CD14-positive monocyte (primary cell): ENCODE data around the gene GREB1L. TPM values are rescaled to one million over a fixed set of nuclear protein-coding genes. Genes with fewer than 3 reads are reported as not detected.

Experiments used
- DNase-seq, 3 donors: peaks; one replicate each; pipeline ENCODE4 v3.0.0-alpha.2; 2011 to 2022
- H2AFZ ChIP-seq: 2 replicates; pipeline ENCODE4 v1.6.0; 2012; ENCODE audit warnings: mild to moderate bottlenecking, low read depth, low read length, inconsistent platforms; ENCODE audit not compliant: insufficient read depth, poor library complexity, severe bottlenecking
- H3K27ac ChIP-seq, 2 donors: 1 replicate in 1 of 2; 2 replicates in 1 of 2; pipeline ENCODE4 v1.5.1; 2012 to 2013; ENCODE audit warnings: low read length in 2 of 2, control low read depth in 1 of 2, inconsistent platforms in 1 of 2, low read depth in 1 of 2, mild to moderate bottlenecking in 1 of 2
- H3K27me3 ChIP-seq, 2 donors: one replicate each; pipeline versions ENCODE4 v1.6.0 to v1.6.1; 2011 to 2013; ENCODE audit warnings: low read length in 2 of 2; ENCODE audit not compliant: control insufficient read depth in 2 of 2, insufficient read depth in 2 of 2
- H3K36me3 ChIP-seq, 2 donors: replicated peaks in 1 of 2; 1 replicate in 1 of 2; 2 replicates in 1 of 2; pipeline versions ENCODE4 v1.5.1 to v1.6.1; 2012 to 2013; ENCODE audit warnings: low read length in 2 of 2, control low read depth in 1 of 2, inconsistent platforms in 1 of 2, mild to moderate bottlenecking in 1 of 2; ENCODE audit not compliant: insufficient read depth in 2 of 2, control insufficient read depth in 1 of 2
- H3K4me1 ChIP-seq, 2 donors: 1 replicate in 1 of 2; 2 replicates in 1 of 2; pipeline versions ENCODE4 v1.5.1 to v1.6.1; 2012 to 2013; ENCODE audit warnings: low read length in 2 of 2, control low read depth in 1 of 2, inconsistent platforms in 1 of 2, mild to moderate bottlenecking in 1 of 2, moderate library complexity in 1 of 2; ENCODE audit not compliant: insufficient read depth in 2 of 2, control insufficient read depth in 1 of 2
- H3K4me2 ChIP-seq: replicated peaks from 2 replicates; pipeline ENCODE3; 2012; ENCODE audit warnings: low read length, moderate library complexity, mild to moderate bottlenecking; ENCODE audit not compliant: poor library complexity, severe bottlenecking; ENCODE audit errors: extremely low read depth
- H3K4me3 ChIP-seq, 3 experiments: fragments of 200-600 bp in 1 of 3; sonication (generic) in 1 of 3; replicated peaks in 1 of 3; 1 replicate in 2 of 3; 2 replicates in 1 of 3; pipeline ENCODE4 v1.5.1; 2011 to 2013; ENCODE audit warnings: low read length in 3 of 3, mild to moderate bottlenecking in 3 of 3, control low read depth in 2 of 3, low read depth in 2 of 3, inconsistent platforms in 1 of 3, moderate library complexity in 1 of 3
- H3K79me2 ChIP-seq: 2 replicates; pipeline ENCODE4 v1.6.0; 2012; ENCODE audit warnings: mild to moderate bottlenecking, control low read depth, inconsistent platforms, low read length, moderate library complexity; ENCODE audit not compliant: insufficient read depth
- H3K9ac ChIP-seq: 2 replicates; pipeline ENCODE4 v1.6.0; 2017; ENCODE audit warnings: low read length, mild to moderate bottlenecking; ENCODE audit not compliant: insufficient read depth, poor library complexity, severe bottlenecking
- H3K9me3 ChIP-seq, 2 donors: replicated peaks in 1 of 2; 1 replicate in 1 of 2; 2 replicates in 1 of 2; pipeline versions ENCODE4 v1.5.1 to v1.6.1; 2012 to 2013; ENCODE audit warnings: low read length in 2 of 2, control low read depth in 1 of 2; ENCODE audit not compliant: control insufficient read depth in 1 of 2, insufficient read depth in 1 of 2
- H4K20me1 ChIP-seq: 2 replicates; pipeline ENCODE4 v1.6.0; 2012; ENCODE audit warnings: mild to moderate bottlenecking, low read length, control low read depth, moderate library complexity; ENCODE audit not compliant: insufficient read depth
- H3K27ac Mint-ChIP-seq, 7 donors: one replicate each; pipeline ENCODE4 v1.8.0; 2020; ENCODE audit warnings: mild to moderate bottlenecking in 7 of 7, mixed read lengths in 7 of 7, moderate library complexity in 6 of 7, inconsistent platforms in 2 of 7
- H3K27me3 Mint-ChIP-seq, 3 donors: one replicate each; pipeline ENCODE4 v1.8.0; 2021 to 2022; ENCODE audit warnings: low read depth in 3 of 3, mild to moderate bottlenecking in 3 of 3, mixed read lengths in 3 of 3, moderate library complexity in 3 of 3, inconsistent platforms in 1 of 3
- H3K36me3 Mint-ChIP-seq, 2 donors: one replicate each; pipeline ENCODE4 v1.8.0; 2020; ENCODE audit warnings: mixed read lengths in 2 of 2, inconsistent platforms in 1 of 2, mild to moderate bottlenecking in 1 of 2
- H3K4me1 Mint-ChIP-seq: one replicate; pipeline ENCODE4 v1.8.0; 2020; ENCODE audit warnings: mild to moderate bottlenecking, mixed read lengths
- H3K4me3 Mint-ChIP-seq, 2 donors: one replicate each; pipeline ENCODE4 v1.8.0; 2020; ENCODE audit warnings: mild to moderate bottlenecking in 2 of 2, mixed read lengths in 2 of 2, moderate library complexity in 1 of 2
- H3K9me3 Mint-ChIP-seq, 7 donors: one replicate each; pipeline ENCODE4 v1.8.0; 2020 to 2022; ENCODE audit warnings: mixed read lengths in 7 of 7, mild to moderate bottlenecking in 6 of 7, moderate library complexity in 6 of 7, inconsistent platforms in 2 of 7
- CTCF ChIP-seq: fragments of 200-600 bp; IDR thresholded peaks from one replicate; pipeline ENCODE4 v1.8.0; 2022; ENCODE audit warnings: antibody characterized with exemption, mild to moderate bottlenecking
- WGBS: methylation state at CpG from one replicate; pipeline ENCODE4 v1.1.5; 2013; ENCODE audit warnings: missing lambda C conversion rate; ENCODE audit not compliant: insufficient coverage; 5-methylcytosine and 5-hydroxymethylcytosine counted together
- intact Hi-C, 2 donors: fragments of 100-400 bp; cut with micrococcal nuclease; formaldehyde crosslinking; loops; one replicate each; pipeline versions ENCODE4 v1.15.0 to v1.15.1; 2023
- polyA plus RNA-seq, 3 donors: library from polyadenylated mRNA; depleted of rRNA in 1 of 3; unstranded in 2 of 3; stranded (reverse) in 1 of 3; fragments of 300-500 nt in 2 of 3; fragments of >200 nt in 1 of 3; fragmentation: Illumina TruSeq in 2 of 3; gene quantifications; 1 replicate in 2 of 3; 2 replicates in 1 of 3; pipeline ENCODE4 v1.2.3, GENCODE V29; 2012 to 2021

Gene GREB1L
- polyA plus RNA-seq, 3 donors: 0.02 to 0.03 TPM; not detected in 1

- Histone ChIP-seq H3K27me3 (peaks cover 58 to 72% of the 10 kb centered on the region in 2 donors), H3K4me3 (no peak overlapping the region), H3K4me1 (no peaks in the 10 kb centered on the region), H3K27ac (no peak overlapping the region), H3K4me2 (no peak overlapping the region), H3K9ac (no peak overlapping the region), H3K79me2 (no peaks in the 10 kb centered on the region), H3K36me3 (no peaks in the 10 kb centered on the region), H4K20me1 (no peaks in the 10 kb centered on the region), H2AFZ (no peak overlapping the region), H3K9me3 (peaks cover 0 to 18% of the 10 kb centered on the region in 2 donors)
- H3K36me3 Mint-ChIP-seq: no peaks in the 10 kb centered on the region
- H3K27me3 Mint-ChIP-seq: peaks cover 57 to 80% (median 72%) of the 10 kb centered on the region in 3 donors
- DNase-seq: no peak
- no peak overlapping the region for H3K27ac Mint-ChIP-seq
- H3K9me3 Mint-ChIP-seq: peaks cover 0 to 13% (median 6%) of the 10 kb centered on the region in 7 donors
- no peak for TF ChIP-seq CTCF
- WGBS: 3% methylated on average over 39 of the region's 48 CpGs
- peaks cover 2% of the 10 kb centered on the region for H3K4me1 Mint-ChIP-seq
- intact Hi-C loops: no loop called here
- H3K4me3 Mint-ChIP-seq: peak overlapping the region in 1 of 2 donors; percentile 78
Observed at GRCh38 chr18:21242780-21243401, 859 bp downstream of the GREB1L start.

GRCh38 chr18:21254576-21254975 is 12.5 kb downstream of the GREB1L start:
- no peak for DNase-seq
- Histone ChIP-seq H3K4me1 (no peaks in the 10 kb centered on the region), H3K9ac (no peak overlapping the region), H3K79me2 (no peaks in the 10 kb centered on the region), H2AFZ (no peak overlapping the region), H3K27ac (no peak overlapping the region), H3K36me3 (no peaks in the 10 kb centered on the region), H3K27me3 (peaks cover 0 to 2% of the 10 kb centered on the region in 2 donors), H3K4me3 (no peak overlapping the region), H3K4me2 (no peak overlapping the region), H4K20me1 (no peaks in the 10 kb centered on the region), H3K9me3 (no peaks in the 10 kb centered on the region)
- no peak for TF ChIP-seq CTCF
- Mint-ChIP-seq H3K4me3 (no peak overlapping the region), H3K4me1 (no peaks in the 10 kb centered on the region), H3K27me3 (peaks cover 5 to 15% (median 6%) of the 10 kb centered on the region in 3 donors), H3K9me3 (peaks cover 0 to 1% (median 0%) of the 10 kb centered on the region in 7 donors), H3K27ac (no peak overlapping the region), H3K36me3 (no peaks in the 10 kb centered on the region)
- 86% methylated on average over 2 of the region's 3 CpGs for WGBS
- intact Hi-C loops: no loop called here
